Measurements from ENCODE around the gene F13A1. TPM values are rescaled to one million over a fixed set of nuclear protein-coding genes. Genes with fewer than 3 reads are reported as not detected.

F13A1 gene
- total RNA-seq, 1 donor from 2014 or later, result 0.56 TPM

GRCh38 chr6:6221787-6222535 lies 98.5 kb downstream of the F13A1 start:
- Mint-ChIP-seq H3K36me3 (no peaks in the 10 kb centered on the region), H3K4me1 (no peaks in the 10 kb centered on the region), H3K27ac (no peak overlapping the region), H3K27me3 (ENCODE audit: low read depth) (peaks cover 26% of the 10 kb centered on the region), H3K9me3 (no peaks in the 10 kb centered on the region), H3K4me3 (no peak overlapping the region)
- TF ChIP-seq CTCF (IDR thresholded peaks at IDR 0.05; ENCODE audit: unreplicated experiment), result peak; percentile 19
- DNase-seq (ENCODE audit: low spot score in 2 of 2, unreplicated experiment in 2 of 2), result no peak

DNA sequence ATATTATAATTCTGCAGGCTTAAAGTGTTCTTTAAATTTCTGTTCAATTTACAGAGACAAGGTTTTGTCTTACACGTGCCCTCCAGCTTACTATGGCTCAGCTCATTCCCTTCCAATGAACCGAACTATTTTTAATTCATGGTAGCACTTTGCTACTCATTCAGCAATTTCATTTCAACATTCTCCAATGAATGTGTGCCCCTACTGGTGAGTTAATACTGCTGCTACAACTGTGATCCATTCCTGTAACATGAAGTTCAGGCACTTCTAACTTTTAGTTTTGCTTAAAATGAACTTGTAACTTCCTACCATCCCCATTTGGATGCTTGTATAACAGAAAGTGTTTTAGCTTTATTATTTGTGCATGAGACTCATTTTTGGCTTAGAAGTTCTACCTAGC lies 99.7 kb downstream of the F13A1 start:
- peak; percentile 15 for TF ChIP-seq CTCF (IDR thresholded peaks at IDR 0.05; ENCODE audit: unreplicated experiment)

GRCh38 chr6:6219716-6220115 lies 100.7 kb downstream of the F13A1 start:
- no peak overlapping the region for H3K4me3 Mint-ChIP-seq
- no peaks in the 10 kb centered on the region for H3K9me3 Mint-ChIP-seq
- no peak for TF ChIP-seq CTCF (IDR thresholded peaks at IDR 0.05; ENCODE audit: unreplicated experiment)
- H3K27ac Mint-ChIP-seq, result no peak overlapping the region
- DNase-seq (ENCODE audit: low spot score in 2 of 2, unreplicated experiment in 2 of 2), result no peak
- H3K36me3 Mint-ChIP-seq, result no peaks in the 10 kb centered on the region
- H3K4me1 Mint-ChIP-seq, result no peaks in the 10 kb centered on the region
- H3K27me3 Mint-ChIP-seq (ENCODE audit: low read depth), result peaks cover 18% of the 10 kb centered on the region

More for the DNA sequence above, 99.7 kb downstream of the F13A1 start:
- Mint-ChIP-seq H3K27me3 (ENCODE audit: low read depth) (peaks cover 23% of the 10 kb centered on the region), H3K36me3 (no peaks in the 10 kb centered on the region), H3K27ac (no peak overlapping the region), H3K4me1 (no peaks in the 10 kb centered on the region), H3K4me3 (no peak overlapping the region), H3K9me3 (no peaks in the 10 kb centered on the region)
- DNase-seq (ENCODE audit: low spot score in 2 of 2, unreplicated experiment in 2 of 2), result no peak

- TF ChIP-seq CTCF (IDR thresholded peaks at IDR 0.05; ENCODE audit: unreplicated experiment), result no peak
- Mint-ChIP-seq H3K9me3 (no peaks in the 10 kb centered on the region), H3K4me1 (no peaks in the 10 kb centered on the region), H3K36me3 (no peaks in the 10 kb centered on the region), H3K4me3 (no peak overlapping the region), H3K27me3 (ENCODE audit: low read depth) (peaks cover 14% of the 10 kb centered on the region), H3K27ac (no peak overlapping the region)
- no peak for DNase-seq (ENCODE audit: low spot score in 2 of 2, unreplicated experiment in 2 of 2)
These were observed 101.7 kb downstream of the F13A1 start for GRCh38 chr6:6218759-6219085.

GRCh38 chr6:6217855-6218758 lies 102.4 kb downstream of the F13A1 start:
- no peak for TF ChIP-seq CTCF (IDR thresholded peaks at IDR 0.05; ENCODE audit: unreplicated experiment)
- H3K27ac Mint-ChIP-seq, result no peak overlapping the region
- no peak for DNase-seq (ENCODE audit: low spot score in 2 of 2, unreplicated experiment in 2 of 2)

More at GRCh38 chr6:6217855-6218758, 102.4 kb downstream of the F13A1 start:
- Mint-ChIP-seq H3K4me1 (no peaks in the 10 kb centered on the region), H3K4me3 (no peak overlapping the region), H3K9me3 (no peaks in the 10 kb centered on the region), H3K36me3 (no peaks in the 10 kb centered on the region), H3K27me3 (ENCODE audit: low read depth) (peaks cover 14% of the 10 kb centered on the region)

Data from mesothelial cell of epicardium (in vitro differentiated cells).